H1 (cell line): ENCODE results near the gene WIPF3. TPM values are rescaled to one million over a fixed set of nuclear protein-coding genes. Genes with fewer than 3 reads are reported as not detected.

Experiments
- CTCF ChIA-PET: fragments of 300-600 bp; sonication (Branson Sonifier 250); formaldehyde crosslinking; loops from one replicate; lab custom pipeline; 2021; ENCODE audit not compliant: partially characterized antibody; lab: Charles Lee
- POLR2A ChIA-PET: fragments of 300-600 bp; sonication (Branson Sonifier 250); formaldehyde crosslinking; loops from one replicate; lab custom pipeline; 2021; ENCODE audit warnings: inconsistent platforms; ENCODE audit not compliant: partially characterized antibody; lab: Charles Lee
- DNase-seq, 2 experiments: peaks; one replicate each; pipeline versions ENCODE4 v3.0.0 to v3.0.0-alpha.2; 2010 to 2022; ENCODE audit warnings: low spot score in 2 of 2, low read depth in 1 of 2, mixed read lengths in 1 of 2
- FAIRE-seq: peaks from 2 replicates; lab custom pipeline; 2011; peaks lifted over from hg19 to GRCh38; lab: Jason Lieb, UNC
- H2AFZ ChIP-seq: 2 replicates; pipeline ENCODE4 v1.8.1; 2012; ENCODE audit warnings: low read length, inconsistent platforms
- H2AK5ac ChIP-seq: 2 replicates; pipeline ENCODE4 v1.6.1; 2013; ENCODE audit warnings: low read depth, low read length
- H2BK120ac ChIP-seq: replicated peaks from 2 replicates; pipeline ENCODE3; 2013; ENCODE audit warnings: low read depth, low read length, inconsistent platforms
- H2BK12ac ChIP-seq: 2 replicates; pipeline ENCODE4 v1.6.1; 2013; ENCODE audit warnings: low read depth, low read length
- H2BK15ac ChIP-seq: 2 replicates; pipeline ENCODE4 v1.6.1; 2013; ENCODE audit warnings: low read length
- H2BK20ac ChIP-seq: 2 replicates; pipeline ENCODE4 v1.6.1; 2013; ENCODE audit warnings: low read length
- H2BK5ac ChIP-seq: 2 replicates; pipeline ENCODE4 v1.6.1; 2013; ENCODE audit warnings: low read depth, low read length
- H3K14ac ChIP-seq: 2 replicates; pipeline ENCODE4 v1.6.1; 2013; ENCODE audit warnings: inconsistent platforms; ENCODE audit not compliant: insufficient read length
- H3K18ac ChIP-seq: 2 replicates; pipeline ENCODE4 v1.6.1; 2013; ENCODE audit warnings: low read length; ENCODE audit errors: extremely low read depth
- H3K23ac ChIP-seq: 2 replicates; pipeline ENCODE4 v1.6.1; 2013; ENCODE audit warnings: inconsistent platforms; ENCODE audit not compliant: insufficient read length
- H3K23me2 ChIP-seq: 2 replicates; pipeline ENCODE4 v1.6.1; 2013; ENCODE audit warnings: low read depth, low read length
- H3K27ac ChIP-seq: 2 replicates; pipeline ENCODE4 v1.6.1; 2011; ENCODE audit warnings: low read depth, low read length, inconsistent platforms
- H3K27me3 ChIP-seq, 4 experiments: replicated peaks in 1 of 4; 1 replicate in 1 of 4; 2 replicates in 3 of 4; pipeline versions ENCODE4 v1.6.1 to v1.8.1; 2011 to 2013; ENCODE audit warnings: low read length in 3 of 4, mild to moderate bottlenecking in 3 of 4, inconsistent platforms in 2 of 4, mixed read lengths in 2 of 4, moderate library complexity in 1 of 4; ENCODE audit not compliant: control insufficient read depth in 3 of 4, insufficient read depth in 3 of 4; ENCODE audit errors: extremely low read depth in 1 of 4
- H3K36me3 ChIP-seq, 4 experiments: 2 replicates each; pipeline versions ENCODE4 v1.6.1 to v1.8.1; 2011 to 2013; ENCODE audit warnings: mild to moderate bottlenecking in 4 of 4, low read length in 3 of 4, moderate library complexity in 2 of 4, control low read depth in 1 of 4, inconsistent platforms in 1 of 4; ENCODE audit not compliant: insufficient read depth in 4 of 4, control insufficient read depth in 2 of 4
- H3K4ac ChIP-seq: replicated peaks from 2 replicates; pipeline ENCODE3; 2013; ENCODE audit warnings: low read length, low read depth, mixed read lengths, inconsistent platforms; ENCODE audit not compliant: insufficient read length
- H3K4me1 ChIP-seq, 4 experiments: replicated peaks in 1 of 4; 1 replicate in 1 of 4; 2 replicates in 3 of 4; pipeline versions ENCODE4 v1.6.1 to v1.8.1; 2011 to 2013; ENCODE audit warnings: low read length in 3 of 4, inconsistent platforms in 2 of 4, mixed read lengths in 1 of 4; ENCODE audit not compliant: insufficient read depth in 4 of 4, control insufficient read depth in 3 of 4
- H3K4me2 ChIP-seq, 2 experiments: 2 replicates each; pipeline versions ENCODE4 v1.6.1 to v1.8.1; 2011 to 2013; ENCODE audit warnings: low read depth in 2 of 2, low read length in 2 of 2, control low read depth in 1 of 2, inconsistent platforms in 1 of 2, mild to moderate bottlenecking in 1 of 2; ENCODE audit not compliant: insufficient read depth in 1 of 2
- H3K4me3 ChIP-seq, 4 experiments: fragments of 200-600, 300-600 bp in 1 of 4; sonication (generic), shearing (Covaris generic), sonication (Bioruptor Twin) in 1 of 4; 2 replicates each; pipeline versions ENCODE4 v1.5.1 to v1.8.1; 2011 to 2016; ENCODE audit warnings: low read length in 4 of 4, low read depth in 3 of 4, control low read depth in 2 of 4, inconsistent platforms in 2 of 4, mild to moderate bottlenecking in 2 of 4, mixed read lengths in 1 of 4, moderate library complexity in 1 of 4; ENCODE audit not compliant: insufficient read depth in 2 of 4; ENCODE audit errors: extremely low read depth in 1 of 4
- H3K56ac ChIP-seq: replicated peaks from 2 replicates; pipeline ENCODE3; 2013; ENCODE audit warnings: low read depth, mild to moderate bottlenecking, mixed read lengths, low read length, inconsistent platforms; ENCODE audit not compliant: insufficient read length
- H3K79me1 ChIP-seq: 2 replicates; pipeline ENCODE4 v1.6.1; 2013; ENCODE audit warnings: low read depth, low read length, control low read depth
- H3K79me2 ChIP-seq, 2 experiments: 2 replicates each; pipeline versions ENCODE4 v1.6.1 to v1.8.1; 2012 to 2013; ENCODE audit warnings: low read length in 2 of 2, mild to moderate bottlenecking in 2 of 2, inconsistent platforms in 1 of 2; ENCODE audit not compliant: insufficient read depth in 2 of 2, control insufficient read depth in 1 of 2
- H3K9ac ChIP-seq, 4 experiments: replicated peaks in 1 of 4; 1 replicate in 1 of 4; 2 replicates in 3 of 4; pipeline versions ENCODE4 v1.6.1 to v1.8.1; 2011 to 2013; ENCODE audit warnings: low read depth in 3 of 4, low read length in 3 of 4, control low read depth in 2 of 4, mild to moderate bottlenecking in 2 of 4, moderate library complexity in 2 of 4, inconsistent platforms in 1 of 4; ENCODE audit errors: extremely low read depth in 1 of 4
- H3K9me3 ChIP-seq, 2 experiments: 2 replicates each; pipeline versions ENCODE4 v1.6.1 to v1.8.1; 2012 to 2013; ENCODE audit warnings: mild to moderate bottlenecking in 2 of 2, moderate library complexity in 2 of 2, control low read depth in 1 of 2, inconsistent platforms in 1 of 2, low read depth in 1 of 2, low read length in 1 of 2, mixed read lengths in 1 of 2; ENCODE audit not compliant: insufficient read depth in 2 of 2
- H4K20me1 ChIP-seq, 2 experiments: replicated peaks in 1 of 2; 2 replicates each; pipeline versions ENCODE3 to v1.8.1; 2011 to 2013; ENCODE audit warnings: inconsistent platforms in 2 of 2, low read length in 2 of 2, mild to moderate bottlenecking in 1 of 2; ENCODE audit not compliant: insufficient read depth in 2 of 2, control insufficient read depth in 1 of 2
- H4K5ac ChIP-seq: 2 replicates; pipeline ENCODE4 v1.6.1; 2013; ENCODE audit warnings: low read length, low read depth, mixed read lengths, inconsistent platforms; ENCODE audit not compliant: insufficient read length
- H4K8ac ChIP-seq: 2 replicates; pipeline ENCODE4 v1.8.0; 2013; ENCODE audit warnings: mild to moderate bottlenecking, moderate library complexity, low read length, inconsistent platforms; ENCODE audit not compliant: insufficient read depth; ENCODE audit errors: extremely low read depth
- H4K91ac ChIP-seq: replicated peaks from 2 replicates; pipeline ENCODE3; 2013; ENCODE audit warnings: low read length, mixed read lengths, inconsistent platforms; ENCODE audit not compliant: insufficient read length
- CBX5 ChIP-seq: fragments of 300-800, 300-1000 bp; sonication (generic); IDR thresholded peaks from 2 replicates; pipeline ENCODE4 v1.7.1; 2016; ENCODE audit warnings: antibody characterized with exemption, low read length, low read depth
- CHD1 ChIP-seq: IDR thresholded peaks from 2 replicates; pipeline ENCODE4 v1.6.1; 2012; ENCODE audit warnings: low read depth, low read length, improper control_type of control experiment
- EGR1 ChIP-seq: IDR thresholded peaks from 2 replicates; pipeline ENCODE4 v1.6.1; 2011; ENCODE audit warnings: low read depth, low read length, borderline replicate concordance
- EP300 ChIP-seq, 2 experiments: IDR thresholded peaks; 1 replicate in 1 of 2; 2 replicates in 1 of 2; pipeline ENCODE4 v1.6.1; 2011 to 2012; ENCODE audit warnings: low read depth in 2 of 2, low read length in 2 of 2, mild to moderate bottlenecking in 2 of 2, borderline replicate concordance in 1 of 2, inconsistent platforms in 1 of 2, moderate library complexity in 1 of 2
- HDAC2 ChIP-seq, 2 experiments: fragments of 300-600 bp in 1 of 2; sonication (generic) in 1 of 2; IDR thresholded peaks; 2 replicates each; pipeline ENCODE4 v1.6.1; 2011 to 2012; ENCODE audit warnings: low read depth in 2 of 2, low read length in 2 of 2, mild to moderate bottlenecking in 2 of 2, moderate library complexity in 2 of 2, borderline replicate concordance in 1 of 2, inconsistent platforms in 1 of 2
- JUN ChIP-seq: IDR thresholded peaks from 2 replicates; pipeline ENCODE4 v1.6.1; 2011; ENCODE audit warnings: low read depth, mild to moderate bottlenecking, improper control_type of control experiment, low read length
- NRF1 ChIP-seq: IDR thresholded peaks from 2 replicates; pipeline ENCODE4 v1.6.1; 2011; ENCODE audit warnings: mild to moderate bottlenecking, low read depth, low read length, improper control_type of control experiment
- POLR2AphosphoS5 ChIP-seq: IDR thresholded peaks from 2 replicates; pipeline ENCODE4 v1.6.1; 2011; ENCODE audit warnings: low read depth, low read length
- POU5F1 ChIP-seq: IDR thresholded peaks from 2 replicates; pipeline ENCODE4 v1.6.1; 2011; ENCODE audit warnings: low read depth, mild to moderate bottlenecking, low read length, moderate library complexity
- RNF2 ChIP-seq: fragments of 200-900, 300-1000 bp; sonication (generic); IDR thresholded peaks from 2 replicates; pipeline ENCODE4 v1.7.1; 2016; ENCODE audit warnings: borderline replicate concordance, low read depth, mild to moderate bottlenecking, antibody characterized with exemption, low read length; ENCODE audit not compliant: poor library complexity, severe bottlenecking; ENCODE audit errors: missing control alignments
- SAP30 ChIP-seq: fragments of 300-600 bp; sonication (generic); IDR thresholded peaks from 2 replicates; pipeline ENCODE4 v1.7.1; 2012; ENCODE audit warnings: low read length, moderate library complexity, mild to moderate bottlenecking, inconsistent platforms; ENCODE audit not compliant: insufficient read depth, insufficient replicate concordance
- SP4 ChIP-seq: IDR thresholded peaks from 2 replicates; pipeline ENCODE4 v1.6.1; 2012; ENCODE audit warnings: low read length, inconsistent platforms
- TEAD4 ChIP-seq: IDR thresholded peaks from 2 replicates; pipeline ENCODE4 v1.6.1; 2012; ENCODE audit warnings: low read depth, low read length, inconsistent platforms, mixed read lengths
- ZNF274 ChIP-seq: IDR thresholded peaks from 2 replicates; pipeline ENCODE4 v1.7.0; 2012; ENCODE audit warnings: low read length, borderline replicate concordance; ENCODE audit errors: extremely low read depth
- WGBS, 2 experiments: shearing (Covaris generic) in 1 of 2; methylation state at CpG; one replicate each; pipeline versions ENCODE4 v1.1.6 to v1.1.7; 2013 to 2015; ENCODE audit warnings: low lambda C conversion rate in 2 of 2, mixed read lengths in 2 of 2, inconsistent platforms in 1 of 2, low coverage in 1 of 2, missing lambda C conversion rate in 1 of 2; ENCODE audit not compliant: insufficient replicate concordance in 2 of 2, insufficient coverage in 1 of 2, insufficient read length in 1 of 2; ENCODE audit errors: extremely low coverage in 1 of 2, missing lambda C conversion rate in 1 of 2; 5-methylcytosine and 5-hydroxymethylcytosine counted together
- polyA plus RNA-seq, 7 experiments: library from polyadenylated mRNA; depleted of rRNA in 3 of 7; stranded (reverse) in 5 of 7; unstranded in 2 of 7; fragments of >200 nt in 5 of 7; fragments of 200-250 nt in 2 of 7; gene quantifications; 1 replicate in 5 of 7; 2 replicates in 1 of 7; 4 replicates in 1 of 7; pipeline versions ENCODE4 v1.2.1 to v1.2.3, GENCODE V29; 2011 to 2013; ENCODE audit warnings: missing spikeins in 2 of 7, mixed read lengths in 2 of 7
- total RNA-seq: library from RNA; stranded (reverse); fragmentation: NEBNext Ultra II Directional; extraction: Animal tissue kit (Norgen Biotek cat#: 25700); gene quantifications from 2 replicates; pipeline ENCODE4 v1.2.1, GENCODE V29; 2021

WIPF3 gene
- total and polyA plus RNA-seq, 2 of the 8 experiments (the other 6 are each of a cell fraction or from before 2014, with no cell fraction given), result 5.0 to 12.1 TPM

DNA sequence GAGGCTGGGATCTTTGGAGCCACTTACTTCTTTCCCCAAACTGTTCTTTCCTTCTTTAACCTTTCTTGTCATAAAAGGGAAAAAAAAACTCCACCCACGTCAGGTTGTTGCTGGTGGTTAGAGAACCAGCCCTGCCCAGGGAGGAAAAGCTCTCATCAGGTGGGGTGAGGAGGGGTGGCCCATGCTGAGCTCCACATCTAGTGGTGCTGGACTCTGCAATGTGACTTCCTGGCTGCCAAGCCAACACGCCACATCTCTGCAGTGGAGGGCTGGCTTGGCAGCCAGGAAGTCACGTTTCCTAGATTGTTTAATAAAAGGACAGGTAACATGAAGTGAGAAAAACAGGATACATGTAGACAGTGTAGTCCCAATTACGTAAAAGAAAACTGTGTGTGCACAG, 37.4 kb downstream of the WIPF3 start:
- Histone ChIP-seq H2BK120ac (no peak overlapping the region), H3K23ac (no peak overlapping the region), H3K79me2 (no peaks in the 10 kb centered on the region), H3K4me3 (no peak overlapping the region), H3K23me2 (no peaks in the 10 kb centered on the region), H4K5ac (no peak overlapping the region), H2BK12ac (no peak overlapping the region), H3K4me2 (no peak overlapping the region), H3K14ac (no peak overlapping the region), H4K8ac (no peak overlapping the region), H3K9ac (no peak overlapping the region), H3K18ac (no peak overlapping the region; the same call in 1 of the 2 replicates), H3K36me3 (no peaks in the 10 kb centered on the region), H2BK15ac (no peak overlapping the region), H3K79me1 (no peaks in the 10 kb centered on the region), H4K20me1 (peaks cover 0 to 2% of the 10 kb centered on the region in 2 experiments), H4K91ac (no peak overlapping the region), H3K4ac (no peak overlapping the region), H3K27ac (no peak overlapping the region), H2AK5ac (no peak overlapping the region), H2BK5ac (no peak overlapping the region), H3K27me3 (no peaks in the 10 kb centered on the region; a peak in 1 of 7 replicates), H3K4me1 (peaks cover 0 to 3% (median 0%) of the 10 kb centered on the region in 4 experiments; a peak in 4 of 7 replicates), H3K9me3 (no peaks in the 10 kb centered on the region), H2BK20ac (no peak overlapping the region), H3K56ac (no peak overlapping the region), H2AFZ (no peak overlapping the region)
- WGBS, 2 experiments, result 85% methylated on average over 4 of the region's 4 CpGs; no CpG with 5 or more reads in 1 of the 2 experiments
- FAIRE-seq (no peak), DNase-seq (no peak)
- ChIA-PET CTCF (interaction anchor here (1.0 to 2.0 kb wide), 4 partner anchors 36 to 87 kb away, joined by 3 to 4 read pairs (median 4); partner anchors contain the start of gene WIPF3), POLR2A (interaction anchor here (0.7 kb wide), 1 partner anchor 325 kb away, joined by 3 read pairs; no protein-coding TSS in a partner anchor)
- TF ChIP-seq SP4, result no peak
- no peak for TF ChIP-seq NRF1
- no peak for TF ChIP-seq HDAC2 (IDR thresholded peaks at IDR 0.05; ENCODE audit: borderline replicate concordance in 1 of 2, low read depth in 2 of 2, low read length in 2 of 2)
- no peak for TF ChIP-seq ZNF274
- TF ChIP-seq CHD1, result no peak
- TF ChIP-seq EGR1, result no peak
- TF ChIP-seq POU5F1, result no peak
- no peak for TF ChIP-seq JUN
- no peak for TF ChIP-seq RNF2
- no peak for TF ChIP-seq TEAD4
- no peak for TF ChIP-seq CBX5
- no peak for TF ChIP-seq POLR2AphosphoS5
- no peak for TF ChIP-seq EP300 (IDR thresholded peaks at IDR 0.05; ENCODE audit: borderline replicate concordance in 1 of 2, low read depth in 2 of 2, low read length in 2 of 2)
- no peak for TF ChIP-seq SAP30
